T-helper 2 cell treated with Interferon-gamma antibody and Interleukin-4, amounts not matched to agents 100 ng/mL and 5 ng/mL, for 36 hours (primary cell): Measurements from ENCODE around the gene BORA. TPM values are rescaled to one million over a fixed set of nuclear protein-coding genes. Genes with fewer than 3 reads are reported as not detected.

Experiments used
- intact Hi-C: fragments of 100-400 bp; cut with micrococcal nuclease; formaldehyde crosslinking; loops from one replicate; pipeline ENCODE4 v1.15.1; 2023
- total RNA-seq: library from RNA; stranded (reverse); gene quantifications from 2 replicates; pipeline ENCODE4 v1.2.3, GENCODE V29; 2022

BORA gene
- total RNA-seq, 1 donor from 2014 or later, result 27.2 TPM

- intact Hi-C loops, result loop anchor here (2.0 kb wide), 1 partner anchor 21 kb away; the partner anchor contains the start of gene DIS3
Measured at GRCh38 chr13:72760189-72760588, 32.5 kb downstream of the BORA start.

- intact Hi-C loops, result no loop called here
Measured at GRCh38 chr13:72763411-72763810, 35.7 kb downstream of the BORA start.

- intact Hi-C loops, result no loop called here
Measured at GRCh38 chr13:72774019-72774418, 46.3 kb downstream of the BORA start.

GRCh38 chr13:72781451-72782439, 54.0 kb downstream of the BORA start, which contains the start of the genes DIS3 and PIBF1:
Gene DIS3, minus strand, starts transcription at chr13:72781900. Its CDS starts 68 bp downstream, at chr13:72781832.
Gene PIBF1, plus strand, starts transcription at chr13:72782133. Its CDS starts 1,337 bp downstream, at chr13:72783470.
- intact Hi-C loops, result loop anchor here (1.0 to 5.0 kb wide), 6 partner anchors 21 to 1353 kb away; partner anchors contain the start of genes BORA, KLF12 and MZT1

GRCh38 chr13:72782717-72783116, 55.0 kb downstream of the BORA start:
- intact Hi-C loops, result loop anchor here (1.0 to 5.0 kb wide), 3 partner anchors 55 to 932 kb away; partner anchors contain the start of genes BORA and MZT1

- intact Hi-C loops, result loop anchor here (5.0 kb wide), 1 partner anchor 918 kb away; no protein-coding TSS in a partner anchor
Measured at GRCh38 chr13:72784679-72785078, 57.0 kb downstream of the BORA start.

- intact Hi-C loops, result no loop called here
Measured at GRCh38 chr13:72788831-72789230, 61.1 kb downstream of the BORA start.

GRCh38 chr13:72792640-72793039, 64.9 kb downstream of the BORA start:
- intact Hi-C loops, result no loop called here

GRCh38 chr13:72798817-72799216, 71.1 kb downstream of the BORA start:
- intact Hi-C loops, result no loop called here

GRCh38 chr13:72804301-72804700, 76.6 kb downstream of the BORA start:
- intact Hi-C loops, result no loop called here

Other genes with a start within 250 kb of the BORA start
- 16.6 and 17.9 TPM in 2 replicates for gene MZT1, start 294 bp upstream of the BORA start, total RNA-seq
- gene DIS3, start 54.0 kb downstream of the BORA start, total RNA-seq, result 31.0 and 33.4 TPM in 2 replicates
- 20.5 and 24.6 TPM in 2 replicates for gene PIBF1, start 54.2 kb downstream of the BORA start, total RNA-seq